Measurements from ENCODE around the gene SBF2.

Gene SBF2

GRCh38 chr11:10324474-10324873 lies 30.5 kb upstream of the SBF2 start:
- peaks cover 8% of the 10 kb centered on the region for H3K4me1 ChIP-seq (ENCODE audit: control insufficient read depth, low read depth, low read length)
- peak overlapping the region; percentile 6 for H3K56ac ChIP-seq (ENCODE audit: low read length)
- no peak overlapping the region for H3K4me3 ChIP-seq (ENCODE audit: low read length)
- DNase-seq = no peak
- no peak overlapping the region for H3K27ac ChIP-seq (ENCODE audit: low read depth, low read length)
- H3K23ac ChIP-seq (ENCODE audit: low read length) = no peak overlapping the region
- no peaks in the 10 kb centered on the region for H3K36me3 ChIP-seq (ENCODE audit: control insufficient read depth, insufficient read depth, low read length)
- H3K27me3 ChIP-seq (ENCODE audit: insufficient read depth, low read length, poor library complexity) = no peaks in the 10 kb centered on the region
- H3K79me2 ChIP-seq (ENCODE audit: control insufficient read depth, insufficient read depth, low read length) = no peaks in the 10 kb centered on the region
- no peak overlapping the region for H2BK120ac ChIP-seq (ENCODE audit: low read depth, low read length)
- H3K4ac ChIP-seq (ENCODE audit: low read depth, low read length) = no peak overlapping the region
- no peak overlapping the region for H4K8ac ChIP-seq (ENCODE audit: low read depth, low read length)
- no peak overlapping the region for H3K9ac ChIP-seq (ENCODE audit: low read length)
- H4K5ac ChIP-seq (ENCODE audit: low read length) = no peak overlapping the region
- H3K79me1 ChIP-seq (ENCODE audit: low read length) = no peaks in the 10 kb centered on the region
- no peak overlapping the region for H2BK5ac ChIP-seq (ENCODE audit: low read length)
- WGBS (ENCODE audit: extremely low coverage, insufficient coverage, low lambda C conversion rate) = no CpG with 5 or more reads among the region's 3 CpGs
- peak overlapping the region; percentile 61 for H3K18ac ChIP-seq (ENCODE audit: low read length)
- H2AK5ac ChIP-seq (ENCODE audit: low read length) = no peak overlapping the region
- peak overlapping the region; percentile 97 for H2BK15ac ChIP-seq (replicated peaks; ENCODE audit: low read depth)
- H3K4me2 ChIP-seq (ENCODE audit: low read length) = no peak overlapping the region

GRCh38 chr11:10323793-10324170 lies 29.8 kb upstream of the SBF2 start:
- H2AK5ac ChIP-seq (ENCODE audit: low read length) = peak overlapping the region; percentile 66
- H3K56ac ChIP-seq (ENCODE audit: low read length) = peak overlapping the region; percentile 40
- H3K4me3 ChIP-seq (ENCODE audit: low read length) = no peak overlapping the region
- no peak overlapping the region for H3K23ac ChIP-seq (ENCODE audit: low read length)
- H2BK15ac ChIP-seq (replicated peaks; ENCODE audit: low read depth) = no peak overlapping the region
- H4K8ac ChIP-seq (ENCODE audit: low read depth, low read length) = no peak overlapping the region
- WGBS (ENCODE audit: extremely low coverage, insufficient coverage, low lambda C conversion rate) = no CpG with 5 or more reads among the region's 1 CpG
- H2BK5ac ChIP-seq (ENCODE audit: low read length) = no peak overlapping the region
- H3K9ac ChIP-seq (ENCODE audit: low read length) = peak overlapping the region; percentile 13
- H3K4ac ChIP-seq (ENCODE audit: low read depth, low read length) = peak overlapping the region; percentile 65
- peaks cover 8% of the 10 kb centered on the region for H3K4me1 ChIP-seq (ENCODE audit: control insufficient read depth, low read depth, low read length)
- no peak overlapping the region for H2BK120ac ChIP-seq (ENCODE audit: low read depth, low read length)
- no peak overlapping the region for H3K27ac ChIP-seq (ENCODE audit: low read depth, low read length)
- no peaks in the 10 kb centered on the region for H3K79me2 ChIP-seq (ENCODE audit: control insufficient read depth, insufficient read depth, low read length)
- no peak overlapping the region for H3K4me2 ChIP-seq (ENCODE audit: low read length)
- DNase-seq = no peak
- no peaks in the 10 kb centered on the region for H3K79me1 ChIP-seq (ENCODE audit: low read length)
- H3K27me3 ChIP-seq (ENCODE audit: insufficient read depth, low read length, poor library complexity) = no peaks in the 10 kb centered on the region
- peak overlapping the region; percentile 92 for H3K18ac ChIP-seq (ENCODE audit: low read length)
- no peak overlapping the region for H4K5ac ChIP-seq (ENCODE audit: low read length)
- no peaks in the 10 kb centered on the region for H3K36me3 ChIP-seq (ENCODE audit: control insufficient read depth, insufficient read depth, low read length)

- Histone ChIP-seq H3K4me3 (ENCODE audit: low read length) (no peak overlapping the region), H2AK5ac (ENCODE audit: low read length) (peak overlapping the region; percentile 66), H3K36me3 (ENCODE audit: control insufficient read depth, insufficient read depth, low read length) (no peaks in the 10 kb centered on the region), H3K56ac (ENCODE audit: low read length) (peak overlapping the region; percentile 40), H4K5ac (ENCODE audit: low read length) (no peak overlapping the region), H3K4ac (ENCODE audit: low read depth, low read length) (peak overlapping the region; percentile 78), H3K23ac (ENCODE audit: low read length) (no peak overlapping the region), H3K27me3 (ENCODE audit: insufficient read depth, low read length, poor library complexity) (no peaks in the 10 kb centered on the region), H2BK5ac (ENCODE audit: low read length) (peak overlapping the region; percentile 0), H3K18ac (ENCODE audit: low read length) (peak overlapping the region; percentile 92), H3K4me1 (ENCODE audit: control insufficient read depth, low read depth, low read length) (peaks cover 8% of the 10 kb centered on the region), H2BK120ac (ENCODE audit: low read depth, low read length) (peak overlapping the region; percentile 35), H3K4me2 (ENCODE audit: low read length) (no peak overlapping the region), H3K27ac (ENCODE audit: low read depth, low read length) (no peak overlapping the region), H3K79me1 (ENCODE audit: low read length) (no peaks in the 10 kb centered on the region), H3K79me2 (ENCODE audit: control insufficient read depth, insufficient read depth, low read length) (no peaks in the 10 kb centered on the region), H4K8ac (ENCODE audit: low read depth, low read length) (no peak overlapping the region), H3K9ac (ENCODE audit: low read length) (peak overlapping the region; percentile 13), H2BK15ac (replicated peaks; ENCODE audit: low read depth) (no peak overlapping the region)
- 100% methylated on average over 1 of the region's 8 CpGs for WGBS (ENCODE audit: extremely low coverage, insufficient coverage, low lambda C conversion rate)
- peak; percentile 81 for DNase-seq
Observed at GRCh38 chr11:10322830-10323792, 29.1 kb upstream of the SBF2 start.

GRCh38 chr11:10322401-10322800 lies 28.4 kb upstream of the SBF2 start:
- H3K56ac ChIP-seq (ENCODE audit: low read length) = no peak overlapping the region
- no peaks in the 10 kb centered on the region for H3K36me3 ChIP-seq (ENCODE audit: control insufficient read depth, insufficient read depth, low read length)
- no peak overlapping the region for H2BK120ac ChIP-seq (ENCODE audit: low read depth, low read length)
- no peak overlapping the region for H4K8ac ChIP-seq (ENCODE audit: low read depth, low read length)
- peaks cover 8% of the 10 kb centered on the region for H3K4me1 ChIP-seq (ENCODE audit: control insufficient read depth, low read depth, low read length)
- no CpG with 5 or more reads among the region's 2 CpGs for WGBS (ENCODE audit: extremely low coverage, insufficient coverage, low lambda C conversion rate)
- H3K23ac ChIP-seq (ENCODE audit: low read length) = no peak overlapping the region
- H3K27me3 ChIP-seq (ENCODE audit: insufficient read depth, low read length, poor library complexity) = no peaks in the 10 kb centered on the region
- H3K79me2 ChIP-seq (ENCODE audit: control insufficient read depth, insufficient read depth, low read length) = no peaks in the 10 kb centered on the region
- no peak for DNase-seq
- no peak overlapping the region for H3K4me2 ChIP-seq (ENCODE audit: low read length)
- no peak overlapping the region for H3K4me3 ChIP-seq (ENCODE audit: low read length)
- H2AK5ac ChIP-seq (ENCODE audit: low read length) = no peak overlapping the region
- H2BK5ac ChIP-seq (ENCODE audit: low read length) = no peak overlapping the region
- H3K9ac ChIP-seq (ENCODE audit: low read length) = no peak overlapping the region
- H3K4ac ChIP-seq (ENCODE audit: low read depth, low read length) = no peak overlapping the region
- no peak overlapping the region for H4K5ac ChIP-seq (ENCODE audit: low read length)
- H3K27ac ChIP-seq (ENCODE audit: low read depth, low read length) = no peak overlapping the region
- H3K79me1 ChIP-seq (ENCODE audit: low read length) = no peaks in the 10 kb centered on the region
- H3K18ac ChIP-seq (ENCODE audit: low read length) = no peak overlapping the region
- H2BK15ac ChIP-seq (replicated peaks; ENCODE audit: low read depth) = no peak overlapping the region

- DNase-seq = no peak
- H3K27me3 ChIP-seq (ENCODE audit: insufficient read depth, low read length, poor library complexity) = no peaks in the 10 kb centered on the region
- no peak overlapping the region for H3K9ac ChIP-seq (ENCODE audit: low read length)
- no peak overlapping the region for H2BK120ac ChIP-seq (ENCODE audit: low read depth, low read length)
- no peak overlapping the region for H4K5ac ChIP-seq (ENCODE audit: low read length)
- no peak overlapping the region for H3K4me2 ChIP-seq (ENCODE audit: low read length)
- no peaks in the 10 kb centered on the region for H3K79me2 ChIP-seq (ENCODE audit: control insufficient read depth, insufficient read depth, low read length)
- H3K4me3 ChIP-seq (ENCODE audit: low read length) = no peak overlapping the region
- WGBS (ENCODE audit: extremely low coverage, insufficient coverage, low lambda C conversion rate) = no CpG with 5 or more reads among the region's 4 CpGs
- no peak overlapping the region for H2BK15ac ChIP-seq (replicated peaks; ENCODE audit: low read depth)
- no peak overlapping the region for H2AK5ac ChIP-seq (ENCODE audit: low read length)
- no peaks in the 10 kb centered on the region for H3K36me3 ChIP-seq (ENCODE audit: control insufficient read depth, insufficient read depth, low read length)
- peak overlapping the region; percentile 28 for H3K4ac ChIP-seq (ENCODE audit: low read depth, low read length)
- H3K18ac ChIP-seq (ENCODE audit: low read length) = peak overlapping the region; percentile 61
- H3K23ac ChIP-seq (ENCODE audit: low read length) = no peak overlapping the region
- no peak overlapping the region for H3K56ac ChIP-seq (ENCODE audit: low read length)
- no peak overlapping the region for H2BK5ac ChIP-seq (ENCODE audit: low read length)
- no peaks in the 10 kb centered on the region for H3K79me1 ChIP-seq (ENCODE audit: low read length)
- H3K27ac ChIP-seq (ENCODE audit: low read depth, low read length) = no peak overlapping the region
- H4K8ac ChIP-seq (ENCODE audit: low read depth, low read length) = no peak overlapping the region
- H3K4me1 ChIP-seq (ENCODE audit: control insufficient read depth, low read depth, low read length) = peaks cover 6% of the 10 kb centered on the region
Observed at GRCh38 chr11:10320736-10321465, 26.9 kb upstream of the SBF2 start.
